Measurements from ENCODE around the gene GIGYF2. TPM values are rescaled to one million over a fixed set of nuclear protein-coding genes. Genes with fewer than 3 reads are reported as not detected.
"Not testable (repeated sequence)": the region's sequence is repeated elsewhere in the genome, so short reads cannot be mapped to it uniquely, and the experiment has no call there.

GIGYF2 gene
- total and polyA plus RNA-seq, 2 experiments from 2014 or later, result 29.8 to 63.6 TPM

- Histone ChIP-seq H3K9me2 (replicated peaks; ENCODE audit: insufficient read depth) (no peaks in the 10 kb centered on the region), H3K36me3 (replicated peaks; ENCODE audit: insufficient read depth, low read depth) (no peaks in the 10 kb centered on the region), H3K4me2 (no peak overlapping the region), H3K79me2 (no peaks in the 10 kb centered on the region), H3K4me3 (no peak overlapping the region), H4K20me1 (ENCODE audit: insufficient read depth, poor library complexity, severe bottlenecking) (no peaks in the 10 kb centered on the region), H3K9me3 (ENCODE audit: low read depth) (no peaks in the 10 kb centered on the region), H3K27me3 (no peaks in the 10 kb centered on the region), H3K4me1 (ENCODE audit: insufficient read depth) (no peaks in the 10 kb centered on the region), H2AFZ (no peak overlapping the region), H3K27ac (no peak overlapping the region)
- no peak for DNase-seq (ENCODE audit: low spot score)
- TF ChIP-seq EZH2 (IDR thresholded peaks at IDR 0.05; ENCODE audit: borderline replicate concordance) (no peak), CTCF (IDR thresholded peaks at IDR 0.05; ENCODE audit: poor library complexity) (no peak), EZH2phosphoT487 (IDR thresholded peaks at IDR 0.05; ENCODE audit: low read depth, severe bottlenecking, unreplicated experiment) (no peak)
- 39% methylated on average over 1 of the region's 1 CpG for WGBS (ENCODE audit: low lambda C conversion rate, missing lambda C conversion rate)
Observed at GRCh38 chr2:232683368-232683767, 13.8 kb upstream of the GIGYF2 start.

- not testable (repeated sequence) for H3K27me3 ChIP-seq; H3K27ac ChIP-seq; H2AFZ ChIP-seq; H3K79me2 ChIP-seq; H3K4me3 ChIP-seq; H3K9me2 ChIP-seq (replicated peaks; ENCODE audit: insufficient read depth); H3K4me1 ChIP-seq (ENCODE audit: insufficient read depth); H3K4me2 ChIP-seq; H3K9me3 ChIP-seq (ENCODE audit: low read depth); H3K36me3 ChIP-seq (replicated peaks; ENCODE audit: insufficient read depth, low read depth); H4K20me1 ChIP-seq (ENCODE audit: insufficient read depth, poor library complexity, severe bottlenecking); DNase-seq (ENCODE audit: low spot score)
- WGBS (ENCODE audit: low lambda C conversion rate, missing lambda C conversion rate), result 97% methylated on average over 6 of the region's 6 CpGs
Observed at GRCh38 chr2:232685391-232685790, 11.7 kb upstream of the GIGYF2 start.

GRCh38 chr2:232687382-232688160, 9.6 kb upstream of the GIGYF2 start:
- no peaks in the 10 kb centered on the region for H3K9me3 ChIP-seq (ENCODE audit: low read depth)
- no peaks in the 10 kb centered on the region for H3K27me3 ChIP-seq
- H3K79me2 ChIP-seq, result no peaks in the 10 kb centered on the region
- DNase-seq (ENCODE audit: low spot score), result no peak
- TF ChIP-seq EZH2phosphoT487 (IDR thresholded peaks at IDR 0.05; ENCODE audit: low read depth, severe bottlenecking, unreplicated experiment), result no peak
- H4K20me1 ChIP-seq (ENCODE audit: insufficient read depth, poor library complexity, severe bottlenecking), result no peaks in the 10 kb centered on the region
- no peak overlapping the region for H2AFZ ChIP-seq
- H3K36me3 ChIP-seq (replicated peaks; ENCODE audit: insufficient read depth, low read depth), result no peaks in the 10 kb centered on the region
- H3K4me3 ChIP-seq, result no peak overlapping the region
- H3K9me2 ChIP-seq (replicated peaks; ENCODE audit: insufficient read depth), result no peaks in the 10 kb centered on the region
- no peaks in the 10 kb centered on the region for H3K4me1 ChIP-seq (ENCODE audit: insufficient read depth)
- H3K27ac ChIP-seq, result no peak overlapping the region
- WGBS (ENCODE audit: low lambda C conversion rate, missing lambda C conversion rate), result 85% methylated on average over 11 of the region's 11 CpGs
- H3K4me2 ChIP-seq, result no peak overlapping the region

- TF ChIP-seq EZH2phosphoT487 (IDR thresholded peaks at IDR 0.05; ENCODE audit: low read depth, severe bottlenecking, unreplicated experiment), result no peak
- no peak for TF ChIP-seq CTCF (IDR thresholded peaks at IDR 0.05; ENCODE audit: poor library complexity)
- TF ChIP-seq EZH2 (IDR thresholded peaks at IDR 0.05; ENCODE audit: borderline replicate concordance), result no peak
- H3K27ac ChIP-seq, result no peak overlapping the region
- no peaks in the 10 kb centered on the region for H4K20me1 ChIP-seq (ENCODE audit: insufficient read depth, poor library complexity, severe bottlenecking)
- no peaks in the 10 kb centered on the region for H3K4me1 ChIP-seq (ENCODE audit: insufficient read depth)
- no peaks in the 10 kb centered on the region for H3K36me3 ChIP-seq (replicated peaks; ENCODE audit: insufficient read depth, low read depth)
- H3K9me3 ChIP-seq (ENCODE audit: low read depth), result no peaks in the 10 kb centered on the region
- H2AFZ ChIP-seq, result no peak overlapping the region
- no peaks in the 10 kb centered on the region for H3K79me2 ChIP-seq
- H3K4me2 ChIP-seq, result no peak overlapping the region
- WGBS (ENCODE audit: low lambda C conversion rate, missing lambda C conversion rate), result 91% methylated on average over 6 of the region's 7 CpGs
- no peak for DNase-seq (ENCODE audit: low spot score)
- H3K9me2 ChIP-seq (replicated peaks; ENCODE audit: insufficient read depth), result no peaks in the 10 kb centered on the region
- H3K27me3 ChIP-seq, result no peaks in the 10 kb centered on the region
- no peak overlapping the region for H3K4me3 ChIP-seq
Observed at GRCh38 chr2:232688201-232688600, 8.9 kb upstream of the GIGYF2 start.

Measured in hepatocyte (in vitro differentiated cells).